Neural cell (in vitro differentiated cells): ENCODE results near the gene NRARP. TPM values are rescaled to one million over a fixed set of nuclear protein-coding genes. Genes with fewer than 3 reads are reported as not detected.

Experiments
- H2AFZ ChIP-seq: fragments of 200-600, 300-800 bp; sonication (generic), shearing (Covaris generic); 2 replicates; pipeline ENCODE4 v1.6.0; 2014; ENCODE audit warnings: low read depth, mild to moderate bottlenecking, antibody characterized with exemption, low read length, moderate library complexity
- H3F3A ChIP-seq: fragments of 200-600 bp; shearing (Covaris generic); 2 replicates; pipeline ENCODE4 v1.6.1; 2016; ENCODE audit warnings: mild to moderate bottlenecking, moderate library complexity, mixed read lengths, antibody characterized with exemption, low read length; ENCODE audit not compliant: insufficient read depth, poor library complexity, severe bottlenecking
- H3K27ac ChIP-seq: fragments of 200-600, 300-800 bp; sonication (generic), shearing (Covaris generic); 2 replicates; pipeline ENCODE4 v1.5.1; 2014; ENCODE audit warnings: mild to moderate bottlenecking, low read length, moderate library complexity
- H3K27me3 ChIP-seq: fragments of 300-800, 200-600 bp; sonication (generic), shearing (Covaris generic); 2 replicates; pipeline ENCODE4 v1.6.0; 2014; ENCODE audit warnings: mild to moderate bottlenecking, low read depth, low read length, moderate library complexity; ENCODE audit not compliant: insufficient read depth
- H3K36me3 ChIP-seq: fragments of 300-800, 200-600 bp; sonication (generic), shearing (Covaris generic); 2 replicates; pipeline ENCODE4 v1.5.1; 2014; ENCODE audit warnings: mild to moderate bottlenecking, antibody characterized with exemption, low read length, moderate library complexity; ENCODE audit not compliant: insufficient read depth
- H3K4me2 ChIP-seq: fragments of 300-800, 200-600 bp; sonication (generic), shearing (Covaris generic); 2 replicates; pipeline ENCODE4 v1.6.0; 2014; ENCODE audit warnings: mild to moderate bottlenecking, low read length
- H3K4me3 ChIP-seq: fragments of 300-800, 200-600 bp; sonication (generic), shearing (Covaris generic); 2 replicates; pipeline ENCODE4 v1.5.1; 2014; ENCODE audit warnings: mild to moderate bottlenecking, low read length, moderate library complexity
- H3K79me2 ChIP-seq: fragments of 200-600 bp; shearing (Covaris generic); replicated peaks from 2 replicates; pipeline ENCODE4 v1.6.0; 2014; ENCODE audit warnings: mild to moderate bottlenecking, low read length, moderate library complexity; ENCODE audit not compliant: insufficient read depth
- H3K9ac ChIP-seq: fragments of 300-800, 200-600 bp; sonication (generic), shearing (Covaris generic); 2 replicates; pipeline ENCODE4 v1.6.1; 2016; ENCODE audit warnings: mild to moderate bottlenecking, low read length, mixed read lengths
- H3K9me2 ChIP-seq: fragments of 200-600 bp; shearing (Covaris generic); 2 replicates; pipeline ENCODE4 v1.6.1; 2016; ENCODE audit warnings: mild to moderate bottlenecking, low read length, mixed read lengths; ENCODE audit not compliant: insufficient read depth
- H3K9me3 ChIP-seq: fragments of 200-600, 300-800 bp; sonication (generic), shearing (Covaris generic); 2 replicates; pipeline ENCODE4 v1.6.1; 2016; ENCODE audit warnings: mild to moderate bottlenecking, mixed run types, low read length, moderate library complexity, mixed read lengths
- H4K20me1 ChIP-seq: fragments of 200-600 bp; shearing (Covaris generic); 2 replicates; pipeline ENCODE4 v1.6.1; 2016; ENCODE audit warnings: mild to moderate bottlenecking, mixed run types; ENCODE audit not compliant: insufficient read depth
- EP300 ChIP-seq: fragments of 450-650 bp; conservative IDR thresholded peaks from 2 replicates; pipeline ENCODE4 v1.6.1; 2014; ENCODE audit warnings: antibody characterized with exemption, mild to moderate bottlenecking, moderate library complexity; ENCODE audit not compliant: poor library complexity, severe bottlenecking
- EZH2 ChIP-seq: fragments of 200-600, 300-800 bp; shearing (Covaris generic), sonication (generic); IDR thresholded peaks from 2 replicates; pipeline ENCODE4 v1.6.1; 2014; ENCODE audit warnings: antibody characterized with exemption, low read length, borderline replicate concordance, mild to moderate bottlenecking; ENCODE audit not compliant: insufficient read depth, poor library complexity, severe bottlenecking
- POLR2AphosphoS5 ChIP-seq: IDR thresholded peaks from 2 replicates; pipeline ENCODE4 v1.6.1; 2012
- RAD21 ChIP-seq: fragments of 450-650 bp; conservative IDR thresholded peaks from 2 replicates; pipeline ENCODE4 v1.6.1; 2014; ENCODE audit warnings: antibody characterized with exemption, mild to moderate bottlenecking, moderate library complexity
- SMC3 ChIP-seq: fragments of 450-650 bp; conservative IDR thresholded peaks from 2 replicates; pipeline ENCODE4 v1.6.1; 2014; ENCODE audit warnings: antibody characterized with exemption, mild to moderate bottlenecking, moderate library complexity; ENCODE audit not compliant: poor library complexity
- TAF1 ChIP-seq: IDR thresholded peaks from 2 replicates; pipeline ENCODE4 v1.6.1; 2012; ENCODE audit warnings: low read depth
- polyA plus RNA-seq: library from polyadenylated mRNA; depleted of rRNA; stranded (reverse); fragments of >200 nt; gene quantifications from 2 replicates; pipeline ENCODE4 v1.2.3, GENCODE V29; 2014
- TF ChIP-seq, protein P1 (sequence below): fragments of 450-650 bp; IDR thresholded peaks from 2 replicates; pipeline ENCODE4 v1.5.1; 2014; ENCODE audit warnings: antibody characterized with exemption, mild to moderate bottlenecking, moderate library complexity; ENCODE audit not compliant: poor library complexity, severe bottlenecking

Gene NRARP
- polyA plus RNA-seq, 1 donor from 2014 or later, result 2.3 TPM

DNA sequence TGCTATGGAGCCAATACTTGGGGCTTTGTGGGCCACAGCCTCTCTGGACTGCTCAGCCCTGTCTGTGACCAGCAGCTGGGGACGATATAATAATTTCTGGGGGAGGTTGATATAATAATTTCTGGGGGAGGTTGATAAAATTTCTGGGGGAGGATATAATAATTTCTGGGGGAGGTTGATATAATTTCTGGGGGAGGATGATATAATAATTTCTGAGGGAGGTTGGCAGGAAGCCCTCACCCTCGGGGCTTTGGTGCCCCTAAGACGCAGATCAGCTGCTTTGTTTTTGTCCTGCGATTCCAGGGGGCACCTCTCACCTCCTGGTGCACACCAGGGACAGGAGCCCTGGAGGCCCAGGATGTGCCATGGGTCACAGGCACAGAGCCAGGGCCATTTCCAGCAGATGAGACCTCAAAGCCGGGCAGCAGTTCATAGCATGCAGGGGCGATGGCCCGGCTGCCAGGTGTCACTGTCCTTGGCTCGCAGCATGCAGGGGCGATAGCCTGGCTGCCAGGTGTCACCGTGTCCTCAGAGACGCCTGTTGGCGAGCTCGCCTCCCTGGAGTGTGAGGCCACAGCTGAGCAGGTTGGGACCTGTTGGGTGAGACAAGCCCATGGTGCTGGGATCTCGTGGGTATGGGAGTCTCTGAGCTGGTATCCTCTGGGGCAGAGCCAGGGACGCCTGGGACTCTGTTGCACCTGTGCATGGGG is 28.3 kb downstream of the NRARP start:
- Histone ChIP-seq H3K9me2 (no peaks in the 10 kb centered on the region), H3K36me3 (peaks cover 7% of the 10 kb centered on the region), H3K4me3 (no peak overlapping the region), H4K20me1 (no peaks in the 10 kb centered on the region), H3F3A (no peaks in the 10 kb centered on the region), H3K27me3 (no peaks in the 10 kb centered on the region), H3K9me3 (no peaks in the 10 kb centered on the region), H3K79me2 (no peaks in the 10 kb centered on the region), H3K9ac (no peak overlapping the region), H3K4me2 (no peak overlapping the region), H2AFZ (no peak overlapping the region), H3K27ac (no peak overlapping the region)
- TF ChIP-seq, protein P1, sequence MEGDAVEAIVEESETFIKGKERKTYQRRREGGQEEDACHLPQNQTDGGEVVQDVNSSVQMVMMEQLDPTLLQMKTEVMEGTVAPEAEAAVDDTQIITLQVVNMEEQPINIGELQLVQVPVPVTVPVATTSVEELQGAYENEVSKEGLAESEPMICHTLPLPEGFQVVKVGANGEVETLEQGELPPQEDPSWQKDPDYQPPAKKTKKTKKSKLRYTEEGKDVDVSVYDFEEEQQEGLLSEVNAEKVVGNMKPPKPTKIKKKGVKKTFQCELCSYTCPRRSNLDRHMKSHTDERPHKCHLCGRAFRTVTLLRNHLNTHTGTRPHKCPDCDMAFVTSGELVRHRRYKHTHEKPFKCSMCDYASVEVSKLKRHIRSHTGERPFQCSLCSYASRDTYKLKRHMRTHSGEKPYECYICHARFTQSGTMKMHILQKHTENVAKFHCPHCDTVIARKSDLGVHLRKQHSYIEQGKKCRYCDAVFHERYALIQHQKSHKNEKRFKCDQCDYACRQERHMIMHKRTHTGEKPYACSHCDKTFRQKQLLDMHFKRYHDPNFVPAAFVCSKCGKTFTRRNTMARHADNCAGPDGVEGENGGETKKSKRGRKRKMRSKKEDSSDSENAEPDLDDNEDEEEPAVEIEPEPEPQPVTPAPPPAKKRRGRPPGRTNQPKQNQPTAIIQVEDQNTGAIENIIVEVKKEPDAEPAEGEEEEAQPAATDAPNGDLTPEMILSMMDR, result no peak
- TF ChIP-seq POLR2AphosphoS5 (no peak), EZH2 (no peak), TAF1 (no peak), RAD21 (no peak), EP300 (no peak), SMC3 (no peak)

DNA sequence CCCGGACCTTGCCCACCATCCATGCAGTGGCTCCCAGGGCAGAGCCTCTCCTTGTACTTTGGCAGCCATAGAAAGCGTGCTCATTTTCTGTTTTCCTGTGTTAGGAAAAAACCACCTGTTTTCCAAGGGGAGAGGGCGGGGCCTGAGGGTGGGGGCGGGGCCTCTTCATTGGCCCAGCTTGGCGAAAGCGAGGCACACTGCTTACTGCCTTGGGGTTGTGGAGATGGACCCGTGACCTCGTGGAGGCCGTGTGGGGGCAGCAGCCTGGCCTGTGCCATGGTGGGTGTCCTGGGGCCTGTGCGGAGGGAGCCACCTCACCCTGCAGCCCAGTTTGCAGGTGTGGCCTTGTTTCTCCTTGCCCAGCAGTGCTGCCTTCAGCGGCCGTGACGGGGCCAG is 29.0 kb downstream of the NRARP start:
- Histone ChIP-seq H3K36me3 (peaks cover 7% of the 10 kb centered on the region), H3K4me3 (no peak overlapping the region), H3K79me2 (no peaks in the 10 kb centered on the region), H2AFZ (no peak overlapping the region), H3K27ac (no peak overlapping the region), H3K27me3 (no peaks in the 10 kb centered on the region), H3K9ac (no peak overlapping the region), H4K20me1 (no peaks in the 10 kb centered on the region), H3F3A (no peaks in the 10 kb centered on the region), H3K4me2 (no peak overlapping the region), H3K9me2 (no peaks in the 10 kb centered on the region), H3K9me3 (no peaks in the 10 kb centered on the region)
- TF ChIP-seq EP300 (no peak), TAF1 (no peak), EZH2 (no peak), RAD21 (no peak)
- TF ChIP-seq, protein P1, result no peak
